NB4 (cell line): ENCODE results near the gene KLC3.
"Not testable (repeated sequence)": the region's sequence is repeated elsewhere in the genome, so short reads cannot be mapped to it uniquely, and the experiment has no call there.

Experiments
- DNase-seq: peaks from one replicate; pipeline ENCODE4 v3.0.0; 2010; ENCODE audit warnings: low read depth
- H3K4me3 ChIP-seq: one replicate; pipeline ENCODE4 v1.5.1; 2011; ENCODE audit warnings: mild to moderate bottlenecking, low read depth, low read length, moderate library complexity
- MYC ChIP-seq: IDR thresholded peaks from 2 replicates; pipeline ENCODE4 v1.6.1; 2011; ENCODE audit warnings: low read depth, low read length
- POLR2A ChIP-seq: IDR thresholded peaks from 2 replicates; pipeline ENCODE4 v1.6.1; 2011; ENCODE audit warnings: mild to moderate bottlenecking; ENCODE audit not compliant: insufficient read length; ENCODE audit errors: extremely low read depth
- TF ChIP-seq, protein P1 (sequence below): IDR thresholded peaks from one replicate; pipeline ENCODE4 v1.5.1; 2012; ENCODE audit warnings: low read depth, low read length
- TF ChIP-seq, protein P2 (sequence below): IDR thresholded peaks from 2 replicates; pipeline ENCODE4 v1.6.1; 2011; ENCODE audit warnings: low read depth, low read length

KLC3 gene

DNA sequence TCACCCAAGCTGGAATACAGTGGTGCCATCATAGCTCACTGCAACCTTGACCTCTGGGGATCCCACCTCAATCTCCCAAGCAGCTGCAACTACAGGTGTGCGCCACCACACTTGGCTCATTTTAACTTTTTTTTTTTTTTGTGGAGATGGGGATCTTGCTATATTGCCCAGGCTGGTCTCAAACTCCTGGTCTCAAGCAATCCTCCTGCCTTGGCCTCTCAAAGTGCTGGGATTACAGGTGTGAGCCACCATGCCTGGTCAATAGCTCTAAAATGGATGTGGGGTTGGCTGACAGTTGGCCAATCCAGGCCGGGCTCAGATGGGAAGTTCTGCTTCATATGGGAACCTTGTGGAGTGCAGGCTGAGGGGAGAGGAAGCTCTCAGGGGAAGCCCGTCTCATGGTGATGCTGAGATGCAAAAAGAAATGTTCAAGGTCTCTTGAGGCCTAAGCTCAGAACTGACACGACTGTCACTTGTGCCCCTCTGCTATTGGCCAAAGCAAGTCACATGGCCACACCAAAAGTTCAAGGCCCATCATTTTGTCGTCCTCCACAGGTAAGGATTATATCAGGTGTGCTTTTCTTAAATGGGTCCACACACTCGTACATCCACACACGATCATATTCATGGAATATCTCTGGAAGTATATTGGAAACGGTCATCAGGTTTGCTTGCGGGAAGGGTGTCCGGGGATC lies 6.8 kb upstream of the KLC3 start:
- H3K4me3 ChIP-seq, result no peak overlapping the region
- no peak for DNase-seq
- TF ChIP-seq, protein P1, sequence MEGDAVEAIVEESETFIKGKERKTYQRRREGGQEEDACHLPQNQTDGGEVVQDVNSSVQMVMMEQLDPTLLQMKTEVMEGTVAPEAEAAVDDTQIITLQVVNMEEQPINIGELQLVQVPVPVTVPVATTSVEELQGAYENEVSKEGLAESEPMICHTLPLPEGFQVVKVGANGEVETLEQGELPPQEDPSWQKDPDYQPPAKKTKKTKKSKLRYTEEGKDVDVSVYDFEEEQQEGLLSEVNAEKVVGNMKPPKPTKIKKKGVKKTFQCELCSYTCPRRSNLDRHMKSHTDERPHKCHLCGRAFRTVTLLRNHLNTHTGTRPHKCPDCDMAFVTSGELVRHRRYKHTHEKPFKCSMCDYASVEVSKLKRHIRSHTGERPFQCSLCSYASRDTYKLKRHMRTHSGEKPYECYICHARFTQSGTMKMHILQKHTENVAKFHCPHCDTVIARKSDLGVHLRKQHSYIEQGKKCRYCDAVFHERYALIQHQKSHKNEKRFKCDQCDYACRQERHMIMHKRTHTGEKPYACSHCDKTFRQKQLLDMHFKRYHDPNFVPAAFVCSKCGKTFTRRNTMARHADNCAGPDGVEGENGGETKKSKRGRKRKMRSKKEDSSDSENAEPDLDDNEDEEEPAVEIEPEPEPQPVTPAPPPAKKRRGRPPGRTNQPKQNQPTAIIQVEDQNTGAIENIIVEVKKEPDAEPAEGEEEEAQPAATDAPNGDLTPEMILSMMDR, result no peak
- no peak for TF ChIP-seq POLR2A
- TF ChIP-seq, protein P2, sequence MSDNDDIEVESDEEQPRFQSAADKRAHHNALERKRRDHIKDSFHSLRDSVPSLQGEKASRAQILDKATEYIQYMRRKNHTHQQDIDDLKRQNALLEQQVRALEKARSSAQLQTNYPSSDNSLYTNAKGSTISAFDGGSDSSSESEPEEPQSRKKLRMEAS, result no peak
- no peak for TF ChIP-seq MYC

DNA sequence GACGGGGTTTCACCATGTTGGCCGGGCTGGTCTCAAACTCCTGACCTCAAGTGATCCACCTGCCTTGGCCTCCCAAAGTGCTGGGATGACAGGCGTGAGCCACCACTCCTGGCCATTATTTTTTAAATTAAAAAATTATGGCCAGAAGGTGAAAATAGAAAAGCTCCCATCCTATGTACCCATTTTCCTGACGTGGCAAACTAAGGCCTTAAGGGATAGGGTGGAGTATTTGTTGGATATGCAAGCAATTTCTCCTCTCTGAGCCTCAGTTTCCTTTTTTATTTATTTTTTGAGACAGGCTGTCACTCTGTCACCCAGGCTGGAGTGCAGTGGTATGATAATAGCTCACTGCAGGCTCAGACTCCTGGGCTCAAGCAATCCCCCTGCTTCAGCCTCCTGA lies 5.7 kb upstream of the KLC3 start:
- not testable (repeated sequence) for H3K4me3 ChIP-seq, DNase-seq

DNA sequence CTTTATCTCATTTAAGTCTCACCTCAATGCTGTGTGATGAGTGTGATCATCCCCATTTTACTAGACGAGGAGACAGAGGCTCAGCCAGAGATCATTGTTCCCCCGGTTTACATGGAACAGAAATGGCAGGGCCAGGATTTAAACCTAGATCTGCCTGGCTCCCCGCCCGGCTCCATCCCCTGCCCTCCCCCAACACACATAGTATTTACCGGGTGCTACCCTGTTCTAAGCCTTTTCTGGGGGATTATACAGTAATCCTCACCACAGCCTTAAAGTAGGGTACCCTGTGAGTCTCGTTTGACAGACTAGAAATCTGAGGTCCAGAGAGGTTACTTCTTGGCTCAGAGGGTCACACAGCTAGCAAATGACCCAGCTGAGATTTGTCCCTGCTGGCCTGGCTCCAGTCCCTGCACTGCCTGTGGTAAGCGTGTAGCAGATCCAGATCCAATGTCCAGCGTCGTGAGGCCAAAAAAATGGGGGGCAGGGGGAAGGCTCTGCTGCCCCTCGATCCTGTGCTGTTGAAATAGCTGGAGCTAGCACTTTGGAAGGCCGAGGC lies 3.8 kb upstream of the KLC3 start:
- no peak for DNase-seq
- TF ChIP-seq, protein P1, result no peak
- TF ChIP-seq POLR2A (no peak), MYC (no peak)
- TF ChIP-seq, protein P2, result no peak

DNA sequence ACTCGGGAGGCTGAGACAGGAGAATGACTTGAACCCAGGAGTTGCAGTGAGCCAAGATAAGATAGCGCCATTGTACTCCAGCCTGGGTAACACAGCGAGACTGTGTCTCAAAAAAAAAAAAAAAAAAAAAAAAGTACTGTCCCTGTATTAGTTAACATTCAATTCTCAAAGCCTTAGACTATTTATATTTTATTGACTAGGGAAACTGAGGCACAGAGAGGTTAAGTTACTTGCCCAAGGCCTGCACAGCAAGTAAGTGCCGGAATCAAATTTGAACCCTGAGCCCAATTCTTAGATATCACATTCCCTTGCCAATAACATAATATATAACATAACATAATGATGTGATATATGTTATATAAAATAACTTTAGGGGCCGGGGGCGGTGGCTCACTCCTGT lies 921 bp upstream of the KLC3 start:
- no peak overlapping the region for H3K4me3 ChIP-seq
- TF ChIP-seq POLR2A (no peak), MYC (no peak)
- TF ChIP-seq, protein P2, result no peak
- TF ChIP-seq, protein P1, result no peak
- no peak for DNase-seq

More for the DNA sequence above, 3.8 kb upstream of the KLC3 start:
- no peak overlapping the region for H3K4me3 ChIP-seq

DNA sequence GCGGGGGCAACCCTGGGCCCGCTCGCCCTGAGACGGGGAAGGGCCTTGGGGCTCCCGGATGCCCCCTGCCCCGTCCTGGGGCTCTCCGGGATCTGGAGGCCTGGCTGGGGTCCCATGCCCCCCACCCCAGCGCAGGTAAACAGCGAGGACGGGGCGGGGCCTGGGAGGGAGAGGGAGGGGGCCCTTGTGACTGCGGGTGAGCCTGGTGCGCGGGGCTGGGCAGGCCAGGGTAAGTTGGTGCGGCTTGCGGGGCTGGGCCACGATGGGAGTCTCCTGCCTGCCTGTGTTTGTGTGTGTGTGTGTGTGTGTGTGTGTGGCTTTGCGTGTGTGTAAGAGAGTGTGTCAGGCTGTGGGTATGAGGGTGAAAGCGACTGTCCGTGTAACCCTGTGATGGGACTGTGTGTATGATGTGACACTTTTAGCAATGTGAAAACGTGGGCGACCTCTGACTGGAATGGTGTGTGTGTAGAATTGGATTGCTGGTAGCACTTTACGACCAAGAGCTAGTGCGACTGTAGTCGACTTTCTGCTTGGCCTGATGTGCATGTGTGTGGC lies 426 bp downstream of the KLC3 start:
- H3K4me3 ChIP-seq, result no peak overlapping the region
- no peak for TF ChIP-seq MYC
- TF ChIP-seq, protein P2, result no peak
- TF ChIP-seq, protein P1, result no peak
- no peak for DNase-seq

DNA sequence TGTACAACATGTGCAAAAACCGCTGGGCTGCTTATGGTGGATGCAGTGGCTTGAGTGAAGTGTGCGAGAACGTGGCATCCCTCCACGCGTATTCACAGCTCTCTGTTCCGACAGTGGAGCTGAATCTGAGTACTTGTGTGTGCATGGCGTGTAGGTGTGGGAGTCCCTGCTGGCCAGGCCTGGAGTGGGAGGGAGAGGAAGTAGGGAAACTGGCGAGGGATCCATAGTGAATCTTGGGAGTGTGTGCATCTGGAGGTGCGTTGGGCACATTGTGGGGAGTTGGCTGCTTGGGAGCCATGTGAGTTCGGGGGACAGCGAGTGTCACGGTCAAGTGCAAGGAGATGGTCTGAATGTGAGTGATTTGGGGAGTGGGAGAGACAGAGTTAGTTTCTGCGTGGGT lies 2.4 kb downstream of the KLC3 start:
- no peak overlapping the region for H3K4me3 ChIP-seq
- no peak for DNase-seq
- TF ChIP-seq, protein P2, result no peak
- TF ChIP-seq POLR2A, result no peak
- TF ChIP-seq, protein P1, result no peak
- no peak for TF ChIP-seq MYC
